HG03097 (cell line): Measurements from ENCODE around the gene PLXDC2.

Experiments used
- ATAC-seq: cut with Tn5 transposase; IDR thresholded peaks from one replicate; pipeline ENCODE4 v1.9.1; 2021; ENCODE audit not compliant: unreplicated experiment, low FRiP score

PLXDC2 gene

DNA sequence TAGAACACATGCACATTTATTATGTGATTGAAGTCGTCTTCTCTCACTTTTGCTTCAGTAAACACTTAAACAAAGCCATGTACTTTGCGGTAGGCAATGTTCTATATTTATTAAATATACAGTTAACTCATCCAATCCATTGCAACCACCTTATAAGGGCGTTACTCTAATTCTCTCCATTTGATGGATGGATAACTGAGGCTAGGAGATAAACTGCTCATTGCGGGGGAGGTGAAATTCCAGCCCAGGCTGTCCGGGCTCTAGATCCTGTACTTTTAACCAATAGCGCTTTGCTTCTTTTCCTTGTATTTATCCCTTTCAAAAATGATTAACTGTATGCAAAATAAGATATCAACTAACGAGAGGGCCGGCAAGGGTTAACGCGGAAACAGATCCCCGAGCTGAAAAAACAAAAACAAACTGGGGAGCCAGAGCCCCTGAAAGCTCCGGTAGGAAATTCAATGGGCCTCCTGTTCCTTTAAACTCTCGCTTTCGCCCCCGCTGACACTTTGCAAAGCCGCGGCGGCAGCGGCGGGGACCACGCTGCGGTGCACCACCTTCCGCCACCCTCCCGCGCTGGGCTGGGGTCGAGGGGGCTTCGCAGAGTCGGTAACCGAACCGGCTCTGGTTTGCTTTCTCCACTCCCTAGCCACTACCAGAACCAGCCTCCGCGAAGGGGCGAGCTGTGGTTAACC, 1.0 kb upstream of the PLXDC2 start:
- ATAC-seq: no peak

- no peak for ATAC-seq
Measured at GRCh38 chr10:19815731-19816410, 361 bp upstream of the PLXDC2 start.

DNA sequence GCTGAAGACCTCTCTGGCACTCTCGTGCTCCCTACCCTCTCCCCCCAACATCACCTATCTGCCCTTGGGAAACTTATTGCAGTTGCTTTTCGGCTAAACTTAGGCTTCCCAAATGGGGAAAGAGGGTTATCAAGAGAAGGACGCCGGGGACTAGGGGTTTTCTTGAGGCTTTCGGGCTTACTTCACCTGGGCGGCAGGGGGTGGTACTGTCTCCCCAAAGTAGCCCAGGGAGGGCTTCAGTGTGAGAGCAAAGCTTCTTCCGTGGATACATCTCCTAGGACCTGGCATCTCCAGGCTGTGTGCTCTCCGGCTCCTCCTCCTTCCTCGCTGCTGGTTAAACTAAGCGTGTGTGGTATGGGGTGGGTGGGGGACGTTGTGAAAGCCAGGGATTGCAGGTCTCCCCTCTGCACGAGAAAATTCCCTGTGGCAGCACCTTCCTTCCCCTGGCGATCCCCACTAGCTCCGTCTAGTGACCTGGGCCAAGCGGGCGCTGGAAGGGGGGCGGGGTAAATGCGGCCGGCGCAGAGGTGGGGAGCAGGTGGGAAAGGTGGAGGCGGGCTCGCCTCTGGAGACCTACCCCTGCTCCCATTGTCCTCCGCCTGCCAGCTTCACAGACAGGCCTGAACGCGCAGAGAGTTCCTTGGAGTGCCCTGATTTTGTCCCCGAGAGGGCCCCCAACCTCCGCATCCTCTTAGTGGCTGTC, 1.1 kb downstream of the PLXDC2 start:
- ATAC-seq: no peak

- ATAC-seq: no peak
Measured at GRCh38 chr10:19818876-19819275, 2.6 kb downstream of the PLXDC2 start.

DNA sequence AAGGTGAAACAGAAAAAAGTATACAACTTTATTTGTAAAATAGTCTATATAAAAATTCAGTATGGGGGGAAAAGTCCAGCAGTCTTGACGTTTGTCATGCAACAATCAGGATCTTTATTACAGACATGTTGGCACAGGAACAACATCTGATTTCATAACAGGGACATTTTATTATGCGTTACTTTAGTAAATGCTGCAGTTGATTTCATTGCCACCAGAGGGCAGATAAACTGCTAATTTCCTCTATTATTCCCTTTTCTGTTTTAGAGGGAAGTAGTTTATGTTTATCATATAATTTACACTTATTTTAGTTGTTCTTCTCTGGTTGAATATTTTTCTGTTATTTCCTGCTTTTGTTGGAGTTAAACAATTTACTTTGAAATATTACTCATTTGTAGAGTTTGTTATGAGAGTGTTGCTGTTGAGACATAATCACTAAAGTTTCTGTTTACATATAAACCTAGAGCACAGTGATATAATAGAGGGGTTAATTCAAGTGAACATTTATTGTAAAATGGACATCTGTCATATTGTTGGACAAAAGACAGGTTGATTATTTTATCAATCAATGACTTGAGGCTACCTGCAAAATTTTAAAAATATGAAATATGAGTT, 3.3 kb downstream of the PLXDC2 start:
- no peak for ATAC-seq

DNA sequence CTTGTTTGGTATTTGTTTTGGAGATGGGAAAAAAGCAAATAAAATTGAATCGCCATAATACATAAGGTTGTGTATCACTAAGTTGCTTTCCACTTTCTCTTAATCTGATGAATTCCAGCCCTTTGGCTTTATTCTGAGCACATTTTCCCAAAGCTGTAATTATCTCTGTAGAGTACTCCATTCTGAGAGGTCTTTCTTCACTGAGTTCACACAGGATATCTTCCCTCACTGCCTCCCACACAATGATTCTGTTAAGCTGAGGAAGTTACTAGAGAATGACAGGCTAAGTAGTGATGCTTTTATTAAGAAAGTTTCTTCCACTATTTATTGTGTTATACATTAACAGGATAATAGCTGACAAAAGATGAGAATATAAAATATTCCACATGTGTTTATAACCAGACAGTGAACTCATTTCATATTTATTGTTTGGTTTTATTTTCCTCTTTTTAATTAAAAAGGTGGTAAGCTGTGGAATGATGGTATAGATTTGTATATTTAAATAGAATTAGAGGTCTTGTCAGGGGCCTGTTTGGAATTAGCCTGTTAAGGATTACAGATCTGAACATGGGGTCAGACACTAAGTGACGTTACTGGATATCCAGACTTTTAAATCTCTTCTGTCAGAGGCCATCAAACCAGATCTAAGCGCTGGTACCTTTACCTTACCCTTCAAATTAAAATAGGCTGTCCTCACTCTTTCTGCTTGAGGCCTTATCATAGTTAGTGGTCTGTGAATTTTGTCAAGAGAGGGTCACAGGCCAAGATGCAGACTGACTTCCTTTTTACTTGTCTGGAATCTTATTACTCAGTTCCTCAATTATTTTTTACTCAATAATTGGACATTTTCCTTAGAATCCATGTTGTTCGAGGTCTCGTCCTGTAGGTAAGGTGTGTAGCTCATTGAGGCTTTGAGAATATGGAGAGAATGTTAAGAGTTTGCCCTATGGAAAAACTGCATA, 8.4 kb downstream of the PLXDC2 start:
- ATAC-seq: no peak

DNA sequence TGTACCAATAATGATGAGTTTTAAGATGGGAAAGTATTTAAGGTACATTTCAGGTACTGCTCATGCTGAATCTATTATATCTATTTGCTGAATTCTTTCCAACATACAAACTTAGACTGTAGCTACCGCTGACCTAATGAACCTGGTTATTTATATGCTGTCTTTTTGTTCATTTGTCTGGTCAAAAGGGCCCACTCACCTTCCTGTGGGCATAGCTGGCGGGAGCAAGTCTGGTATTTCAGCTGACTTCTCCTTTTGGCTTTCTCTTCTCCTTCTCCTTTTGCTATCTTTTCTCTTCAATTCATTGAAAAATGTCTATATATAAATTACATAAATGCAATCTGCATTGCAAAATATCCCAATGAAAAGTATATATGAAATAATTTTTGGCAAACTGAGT, 9.5 kb downstream of the PLXDC2 start:
- no peak for ATAC-seq

DNA sequence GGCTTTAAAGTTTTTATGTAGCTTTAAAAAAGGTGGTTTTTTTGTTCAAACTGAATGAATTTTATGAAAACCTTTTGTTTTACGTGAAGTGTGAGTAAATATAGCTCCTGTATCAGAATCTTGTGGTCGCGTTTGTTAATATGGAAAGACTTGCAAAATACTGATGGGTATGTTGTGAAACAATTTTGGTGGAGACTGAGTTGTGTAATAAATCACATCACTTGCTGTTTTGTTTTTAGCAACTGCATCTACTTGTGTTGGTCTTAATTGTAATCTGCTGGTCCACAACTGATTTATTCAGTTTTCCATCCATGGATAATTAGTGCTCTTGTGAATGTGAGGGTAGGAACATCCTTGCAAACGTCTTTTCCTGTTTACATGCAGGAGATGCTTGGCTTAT, 10.5 kb downstream of the PLXDC2 start:
- no peak for ATAC-seq

DNA sequence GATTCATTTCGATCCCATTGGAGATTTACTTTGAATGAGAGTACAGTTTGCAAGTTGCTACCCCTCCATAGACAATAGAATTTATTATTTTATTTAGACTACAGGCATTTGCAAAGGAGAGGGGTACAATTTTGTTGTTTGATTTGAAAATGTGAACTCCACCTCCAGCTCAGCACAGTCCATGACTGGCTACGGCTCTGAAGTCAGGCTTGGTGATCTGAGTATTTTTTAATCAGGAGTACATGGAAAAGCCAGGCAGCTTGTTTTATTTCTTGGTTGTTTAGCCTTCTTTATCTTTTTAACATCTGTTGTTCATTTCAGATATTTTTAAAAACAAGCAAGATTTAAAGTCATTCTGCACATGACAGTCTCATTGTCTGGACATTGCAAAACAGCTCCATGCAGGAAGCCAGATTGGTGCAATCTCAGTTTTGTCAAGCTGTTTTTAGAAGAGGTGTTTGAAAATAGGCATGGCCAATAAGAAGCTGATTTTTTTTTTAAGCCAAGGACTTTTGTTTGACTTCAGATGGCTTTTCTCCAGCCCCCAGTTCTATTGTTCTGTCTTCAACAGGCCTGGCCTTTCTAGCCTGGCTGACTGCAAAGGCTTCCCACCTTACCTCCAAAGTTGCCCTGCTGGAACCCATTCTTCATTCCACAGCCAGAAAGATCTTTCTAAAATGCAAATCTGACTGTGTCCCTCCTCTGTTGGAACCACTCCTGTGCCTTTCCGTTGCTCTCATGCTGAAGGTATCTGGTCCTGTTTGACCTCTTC, 12.2 kb downstream of the PLXDC2 start:
- ATAC-seq: no peak

DNA sequence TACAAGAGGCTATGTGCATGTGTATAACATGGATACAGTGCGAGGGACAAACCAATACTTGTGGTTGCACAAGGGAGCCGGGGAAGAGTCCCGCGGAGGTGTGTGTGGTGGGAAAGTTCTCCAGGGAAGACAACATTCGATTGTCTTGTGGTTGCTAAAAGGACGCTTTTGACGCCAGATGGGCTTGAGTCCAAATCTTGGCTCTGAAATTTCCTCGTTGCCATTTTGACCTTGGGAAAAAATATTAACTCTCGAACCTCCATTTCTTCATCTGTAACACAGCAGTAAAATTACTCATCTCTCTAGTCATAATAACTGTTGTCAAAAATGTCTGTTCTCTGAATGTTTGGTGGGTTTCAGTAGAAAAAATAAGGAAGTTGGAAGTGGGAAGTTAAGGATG, 16.5 kb downstream of the PLXDC2 start:
- ATAC-seq: no peak

DNA sequence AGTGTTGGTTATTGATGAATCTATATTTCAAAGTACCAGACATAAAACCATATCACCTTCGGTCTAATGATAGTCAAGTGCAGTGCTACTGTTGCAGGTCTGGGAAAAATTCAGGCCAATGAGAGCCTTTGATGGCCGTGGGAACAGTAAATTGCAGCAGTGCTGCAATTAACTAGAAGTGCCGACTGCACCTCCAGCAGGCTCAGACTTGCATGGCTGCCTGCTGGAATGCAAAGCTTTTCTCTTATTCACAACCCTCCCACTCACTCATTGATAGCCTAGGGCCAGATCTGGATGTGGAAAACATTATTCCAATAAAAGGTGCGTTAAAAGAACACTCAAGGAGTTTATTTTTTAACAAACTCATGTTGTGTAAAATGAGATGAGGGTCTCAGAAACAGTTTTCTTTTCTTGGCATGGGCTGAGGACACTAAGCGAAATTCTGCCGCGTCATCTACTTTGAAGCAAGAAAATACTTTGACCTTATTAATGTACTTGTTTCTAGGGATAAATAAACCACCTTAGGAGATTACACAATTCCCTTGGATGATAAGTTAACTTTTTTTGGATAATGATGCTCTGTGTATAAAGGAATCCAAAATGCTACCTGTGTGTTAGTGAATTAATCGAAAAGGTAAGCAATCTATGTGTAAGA, 17.1 kb downstream of the PLXDC2 start:
- no peak for ATAC-seq

GRCh38 chr10:19835952-19836351, 19.7 kb downstream of the PLXDC2 start:
- no peak for ATAC-seq

GRCh38 chr10:19839090-19839489, 22.9 kb downstream of the PLXDC2 start:
- ATAC-seq: no peak

GRCh38 chr10:19839552-19839951, 23.3 kb downstream of the PLXDC2 start:
- no peak for ATAC-seq

- ATAC-seq: no peak
Measured at GRCh38 chr10:19840776-19841175, 24.5 kb downstream of the PLXDC2 start.

GRCh38 chr10:19843487-19843886, 27.3 kb downstream of the PLXDC2 start:
- ATAC-seq: no peak

DNA sequence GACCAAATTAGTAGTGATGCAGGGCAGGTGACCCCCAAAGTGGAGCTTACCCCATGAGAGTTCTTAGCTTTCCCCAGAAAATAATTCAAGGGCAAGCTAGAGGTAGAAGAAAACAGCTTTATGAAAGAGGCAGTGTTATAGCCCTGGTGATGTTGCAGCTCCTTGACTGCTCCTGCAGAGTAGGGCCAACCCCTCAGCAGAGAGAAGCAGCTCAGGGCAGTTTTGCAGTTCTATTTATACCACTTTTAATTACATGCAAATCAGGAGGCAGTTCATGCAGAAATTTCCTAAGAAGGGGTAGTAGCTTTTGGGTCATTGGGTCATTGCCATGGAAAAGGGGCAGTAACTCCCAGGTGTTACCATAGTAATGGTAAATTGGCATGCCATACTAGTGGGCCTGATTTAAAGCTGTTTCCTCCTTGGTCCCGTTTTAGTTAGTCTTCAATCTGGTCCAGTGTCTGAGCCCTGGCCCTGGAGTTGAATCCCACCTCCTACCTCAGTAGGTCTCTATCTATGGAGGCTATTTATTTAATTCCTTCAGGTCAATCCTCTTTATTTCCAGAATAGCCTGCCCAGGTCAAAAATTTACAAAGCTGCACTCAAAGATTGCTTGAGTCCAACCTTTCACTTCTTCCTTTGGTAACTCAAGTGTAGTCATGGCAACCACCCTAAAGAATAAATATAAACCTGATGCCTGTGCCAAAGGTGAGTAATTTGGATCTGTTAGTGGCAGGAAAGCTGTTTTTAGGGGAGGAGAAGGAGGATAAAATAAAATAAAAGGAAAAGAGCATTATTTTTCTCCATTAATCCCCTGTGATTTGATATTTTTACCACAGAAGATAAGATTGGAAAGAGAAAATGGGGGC, 29.5 kb downstream of the PLXDC2 start:
- no peak for ATAC-seq

GRCh38 chr10:19847321-19847720, 31.1 kb downstream of the PLXDC2 start:
- ATAC-seq: no peak
